Left lung (tissue), 10 donors: Measurements from ENCODE around the gene GLYATL3. TPM values are rescaled to one million over a fixed set of nuclear protein-coding genes. Genes with fewer than 3 reads are reported as not detected.

Experiments used
- ATAC-seq: fragments of 200-7000 bp; cut with Tn5 transposase; one replicate; pipeline ENCODE4 v1.9.1; 2020; ENCODE audit warnings: moderate library complexity
- DNase-seq, 4 donors: peaks; one replicate each; pipeline ENCODE4 v3.0.0-alpha.2; 2013 to 2020
- H3K27ac ChIP-seq, 2 donors: fragments of 200-600 bp; sonication (generic) in 1 of 2; one replicate each; pipeline versions ENCODE4 v1.5.0 to v1.8.0; 2020 to 2021
- H3K27me3 ChIP-seq, 2 donors: fragments of 200-600 bp; sonication (generic) in 1 of 2; one replicate each; pipeline versions ENCODE4 v1.5.0 to v1.8.0; 2020 to 2021
- H3K36me3 ChIP-seq, 2 donors: fragments of 200-600 bp; sonication (generic) in 1 of 2; one replicate each; pipeline versions ENCODE4 v1.5.0 to v1.8.0; 2020 to 2021
- H3K4me1 ChIP-seq, 2 donors: fragments of 200-600 bp; one replicate each; pipeline ENCODE4 v1.8.0; 2021
- H3K4me3 ChIP-seq, 2 donors: fragments of 200-600 bp; sonication (generic) in 1 of 2; one replicate each; pipeline versions ENCODE4 v1.5.0 to v1.8.0; 2020 to 2021; ENCODE audit warnings: mild to moderate bottlenecking in 1 of 2
- H3K9me3 ChIP-seq, 2 donors: fragments of 200-600 bp; sonication (generic) in 1 of 2; one replicate each; pipeline versions ENCODE4 v1.5.0 to v1.8.0; 2020 to 2021
- intact Hi-C, 2 donors: fragments of 100-400 bp; cut with DNase I; formaldehyde crosslinking; loops; one replicate each; pipeline versions ENCODE4 v1.11.2 to v1.14.2; 2022
- polyA plus RNA-seq, 6 donors: library from polyadenylated mRNA; unstranded; fragments of 120-200 nt; gene quantifications; one replicate each; pipeline ENCODE4 v1.2.1, GENCODE V29; 2013; ENCODE audit not compliant: insufficient read length in 6 of 6
- total RNA-seq, 2 donors: library from RNA; stranded (reverse); fragmentation: NEBNext Ultra II Directional; extraction: Animal tissue kit (Norgen Biotek cat#: 25700); gene quantifications; one replicate each; pipeline ENCODE4 v1.2.1, GENCODE V29; 2021
- TF ChIP-seq, protein P1 (sequence below), 2 donors: fragments of 200-600 bp; sonication (generic) in 1 of 2; IDR thresholded peaks; one replicate each; pipeline versions ENCODE4 v1.5.0 to v1.8.0; 2021; ENCODE audit warnings: antibody characterized with exemption in 2 of 2
- donor health status: DM: no; HTN: yes; CAD: no.
- donor health status: DM: no; HTN: no; CAD: no.

Gene GLYATL3
- total and polyA plus RNA-seq, 8 donors, result not detected

DNA sequence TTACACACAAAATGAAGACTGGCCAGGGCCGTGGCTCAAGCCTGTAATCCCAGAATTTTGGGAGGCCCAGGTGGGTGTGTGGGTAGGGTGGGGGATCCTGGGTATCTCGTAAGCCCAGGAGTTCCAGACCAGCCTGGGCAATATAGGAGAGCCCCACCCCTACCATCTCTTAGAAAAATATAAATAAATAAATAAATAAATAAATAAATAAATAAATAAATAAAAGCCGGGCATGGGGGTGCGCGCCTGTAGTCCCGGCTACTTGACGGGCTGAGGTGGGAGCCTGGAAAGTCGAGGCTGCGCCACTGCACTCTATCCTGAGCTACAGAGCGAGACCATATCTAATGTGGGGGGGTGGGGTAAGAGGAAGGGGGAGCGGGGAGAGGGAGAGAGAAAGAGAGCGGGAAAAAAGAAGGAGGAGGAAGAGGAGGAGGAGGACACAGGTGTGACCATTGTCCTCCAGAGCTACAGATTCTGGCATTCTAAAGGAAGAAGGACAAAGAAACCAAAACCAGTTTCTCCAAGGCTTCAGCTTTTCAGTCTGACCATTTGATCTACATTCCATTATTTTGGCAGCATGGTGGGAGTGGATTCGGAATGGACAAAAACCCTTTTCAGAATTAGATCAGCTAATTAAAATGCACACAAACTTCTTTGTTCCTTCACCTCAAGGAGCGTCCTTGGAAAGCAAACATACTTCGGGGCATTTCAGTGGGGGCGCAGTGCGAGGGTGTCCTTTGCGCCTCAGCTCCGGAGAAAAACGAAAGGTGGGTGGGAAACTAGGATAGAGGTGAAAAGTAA lies 50.2 kb downstream of the GLYATL3 start:
- Histone ChIP-seq H3K27me3 (peaks cover 13 to 49% of the 10 kb centered on the region in 2 donors), H3K36me3 (no peaks in the 10 kb centered on the region), H3K4me1 (peaks cover 0 to 18% of the 10 kb centered on the region in 2 donors), H3K27ac (no peak overlapping the region), H3K4me3 (peak overlapping the region; percentile 29 to 40), H3K9me3 (no peaks in the 10 kb centered on the region)
- intact Hi-C loops, result no loop called here
- ATAC-seq (no peak), DNase-seq (no peak)
- TF ChIP-seq, protein P1, sequence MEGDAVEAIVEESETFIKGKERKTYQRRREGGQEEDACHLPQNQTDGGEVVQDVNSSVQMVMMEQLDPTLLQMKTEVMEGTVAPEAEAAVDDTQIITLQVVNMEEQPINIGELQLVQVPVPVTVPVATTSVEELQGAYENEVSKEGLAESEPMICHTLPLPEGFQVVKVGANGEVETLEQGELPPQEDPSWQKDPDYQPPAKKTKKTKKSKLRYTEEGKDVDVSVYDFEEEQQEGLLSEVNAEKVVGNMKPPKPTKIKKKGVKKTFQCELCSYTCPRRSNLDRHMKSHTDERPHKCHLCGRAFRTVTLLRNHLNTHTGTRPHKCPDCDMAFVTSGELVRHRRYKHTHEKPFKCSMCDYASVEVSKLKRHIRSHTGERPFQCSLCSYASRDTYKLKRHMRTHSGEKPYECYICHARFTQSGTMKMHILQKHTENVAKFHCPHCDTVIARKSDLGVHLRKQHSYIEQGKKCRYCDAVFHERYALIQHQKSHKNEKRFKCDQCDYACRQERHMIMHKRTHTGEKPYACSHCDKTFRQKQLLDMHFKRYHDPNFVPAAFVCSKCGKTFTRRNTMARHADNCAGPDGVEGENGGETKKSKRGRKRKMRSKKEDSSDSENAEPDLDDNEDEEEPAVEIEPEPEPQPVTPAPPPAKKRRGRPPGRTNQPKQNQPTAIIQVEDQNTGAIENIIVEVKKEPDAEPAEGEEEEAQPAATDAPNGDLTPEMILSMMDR (IDR thresholded peaks at IDR 0.05), result no peak

DNA sequence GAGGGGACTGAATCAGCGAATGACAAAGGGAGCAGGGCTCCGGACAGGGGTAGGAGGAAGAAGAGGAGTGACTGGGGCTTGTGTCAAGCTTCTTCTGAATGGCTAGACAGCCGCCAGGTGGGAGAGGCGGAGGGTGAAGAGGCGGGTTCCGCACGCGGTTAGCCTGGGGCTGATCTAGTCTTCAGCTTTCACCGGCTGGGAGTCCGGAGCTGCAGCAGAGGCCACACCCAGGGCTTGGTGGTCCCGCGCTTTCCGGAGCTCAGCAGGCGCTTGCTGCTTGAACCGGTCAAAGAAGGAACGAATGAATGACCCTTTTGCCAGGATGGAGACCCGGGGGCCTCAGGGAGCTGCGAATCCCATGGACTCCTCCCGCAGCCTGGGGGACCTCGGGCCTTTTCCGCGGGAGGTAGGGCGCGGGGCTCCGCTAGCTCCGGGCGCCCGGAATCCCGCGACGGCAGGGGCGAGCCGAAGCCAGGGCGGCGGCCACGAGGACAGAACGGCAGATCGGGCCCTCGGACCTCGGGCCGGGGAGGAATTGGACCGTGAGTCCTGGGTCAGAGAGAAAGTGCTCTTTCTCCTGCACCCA lies 50.9 kb downstream of the GLYATL3 start, which contains the start of gene C6orf141:
Gene C6orf141 (plus strand): TSS at position 177 of the 586 bp plus-strand sequence. CDS start 125 bp downstream, at position 302.
- TF ChIP-seq, protein P1 (IDR thresholded peaks at IDR 0.05), result no peak
- Histone ChIP-seq H3K27ac (peak within 1 kb of the TSS in 1 of 2 donors; percentile 37), H3K36me3 (no peaks in the 10 kb centered on the region), H3K27me3 (peaks cover 13 to 49% of the 10 kb centered on the region in 2 donors), H3K4me3 (peak within 1 kb of the TSS; percentile 29 to 40), H3K4me1 (peaks cover 0 to 18% of the 10 kb centered on the region in 2 donors), H3K9me3 (no peaks in the 10 kb centered on the region)
- DNase-seq (peak in 3 of 4 donors; percentile 24 to 84 (median 66)), ATAC-seq (peak; percentile 91)
- intact Hi-C loops, result no loop called here

DNA sequence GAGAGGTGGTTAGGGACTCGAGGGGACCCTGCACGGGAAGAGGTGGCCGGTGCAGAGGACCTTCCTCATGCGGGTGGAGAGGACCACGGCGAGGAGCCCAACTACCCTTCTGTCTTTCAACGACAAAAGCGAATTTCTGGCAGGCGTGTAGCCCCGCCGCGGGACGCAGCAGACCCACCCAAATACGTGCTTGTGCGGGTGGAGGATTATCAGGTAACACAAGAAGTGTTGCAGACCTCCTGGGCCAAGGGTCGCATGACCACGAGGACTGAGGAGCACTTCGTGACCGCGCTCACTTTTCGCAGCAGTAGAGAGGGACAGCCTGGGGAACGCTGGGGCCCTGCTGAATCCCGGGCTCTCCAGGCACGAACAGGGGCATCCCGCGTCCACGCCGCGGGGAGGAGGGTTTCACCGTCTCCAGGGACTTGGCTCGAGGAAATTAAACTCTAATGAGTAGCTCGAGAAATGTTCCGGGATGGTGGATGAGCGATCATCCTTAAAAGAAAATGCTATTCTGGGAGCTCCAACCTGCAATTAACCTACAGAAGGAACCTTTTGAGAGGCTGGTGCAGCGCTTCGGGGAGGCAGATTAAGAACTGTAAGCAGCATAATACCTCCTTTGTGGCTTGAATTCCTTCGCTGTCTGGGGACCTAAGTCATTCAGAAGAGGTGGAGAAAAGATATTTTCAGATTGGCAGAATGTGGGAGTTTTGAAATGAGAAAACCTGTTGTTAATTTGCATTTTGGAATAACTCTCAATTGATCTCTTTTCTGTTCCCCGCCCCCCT lies 51.5 kb downstream of the GLYATL3 start:
- intact Hi-C loops, result no loop called here
- Histone ChIP-seq H3K4me3 (peak overlapping the region; percentile 29 to 40), H3K9me3 (no peaks in the 10 kb centered on the region), H3K27ac (peak overlapping the region in 1 of 2 donors; percentile 37), H3K4me1 (peaks cover 0 to 18% of the 10 kb centered on the region in 2 donors), H3K27me3 (peaks cover 13 to 49% of the 10 kb centered on the region in 2 donors), H3K36me3 (no peaks in the 10 kb centered on the region)
- TF ChIP-seq, protein P1 (IDR thresholded peaks at IDR 0.05), result no peak
- DNase-seq (peak in 3 of 4 donors; percentile 16 to 79 (median 34)), ATAC-seq (peak; percentile 70)

DNA sequence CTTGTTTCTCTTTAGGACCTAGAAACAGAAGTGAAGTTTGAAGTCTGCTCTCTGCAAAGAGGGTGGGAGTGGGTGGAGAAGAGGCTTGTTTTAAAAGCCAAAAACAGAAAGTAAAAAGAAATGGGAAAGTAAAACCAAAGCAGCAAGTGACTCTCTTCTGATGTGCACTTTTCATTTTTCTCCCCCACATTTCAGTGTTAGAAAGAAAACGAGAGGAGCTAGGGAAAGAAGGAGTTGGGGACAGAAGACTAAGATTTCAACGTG lies 52.1 kb downstream of the GLYATL3 start:
- intact Hi-C loops, result no loop called here
- Histone ChIP-seq H3K4me1 (peaks cover 0 to 18% of the 10 kb centered on the region in 2 donors), H3K27me3 (peaks cover 13 to 49% of the 10 kb centered on the region in 2 donors), H3K27ac (peak overlapping the region in 1 of 2 donors; percentile 37), H3K4me3 (peak overlapping the region in 1 of 2 donors; percentile 40), H3K36me3 (no peaks in the 10 kb centered on the region), H3K9me3 (no peaks in the 10 kb centered on the region)
- TF ChIP-seq, protein P1 (IDR thresholded peaks at IDR 0.05), result no peak
- DNase-seq, result no peak
- ATAC-seq, result peak; percentile 10
